Measurements from ENCODE around the gene RAB21.
A peak's percentile ranks its signal among the peaks of the same experiment; 100 is the strongest.

Gene RAB21

GRCh38 chr12:71754461-71755145 is at the start of gene RAB21:
Gene RAB21 (plus strand): TSS chr12:71754863. CDS start chr12:71755130, 267 bp downstream.
- DNase-seq (ENCODE audit: low spot score) = peak; percentile 99

- DNase-seq (ENCODE audit: low spot score) = no peak
These were observed 49.7 kb upstream of the RAB21 start for GRCh38 chr12:71704920-71705319.

GRCh38 chr12:71708658-71709057 is 46.0 kb upstream of the RAB21 start:
- DNase-seq (ENCODE audit: low spot score) = no peak

GRCh38 chr12:71710276-71711125 is 44.2 kb upstream of the RAB21 start:
- peak; percentile 34 for DNase-seq (ENCODE audit: low spot score)

- no peak for DNase-seq (ENCODE audit: low spot score)
These were observed 36.1 kb upstream of the RAB21 start for GRCh38 chr12:71718611-71719010.

- DNase-seq (ENCODE audit: low spot score) = no peak
These were observed 34.9 kb upstream of the RAB21 start for GRCh38 chr12:71719647-71720370.

GRCh38 chr12:71721783-71722505 is 32.7 kb upstream of the RAB21 start:
- no peak for DNase-seq (ENCODE audit: low spot score)

- no peak for DNase-seq (ENCODE audit: low spot score)
These were observed 29.7 kb upstream of the RAB21 start for GRCh38 chr12:71725011-71725410.

GRCh38 chr12:71726548-71726947 is 28.1 kb upstream of the RAB21 start:
- no peak for DNase-seq (ENCODE audit: low spot score)

GRCh38 chr12:71727958-71728357 is 26.7 kb upstream of the RAB21 start:
- DNase-seq (ENCODE audit: low spot score) = no peak

GRCh38 chr12:71730936-71731335 is 23.7 kb upstream of the RAB21 start:
- no peak for DNase-seq (ENCODE audit: low spot score)

- no peak for DNase-seq (ENCODE audit: low spot score)
These were observed 23.0 kb upstream of the RAB21 start for GRCh38 chr12:71731439-71732356.

GRCh38 chr12:71732357-71732712 is 22.3 kb upstream of the RAB21 start:
- no peak for DNase-seq (ENCODE audit: low spot score)

GRCh38 chr12:71737197-71737596 is 17.5 kb upstream of the RAB21 start:
- no peak for DNase-seq (ENCODE audit: low spot score)

GRCh38 chr12:71742998-71743397 is 11.7 kb upstream of the RAB21 start:
- no peak for DNase-seq (ENCODE audit: low spot score)

GRCh38 chr12:71744522-71745300 is 10.0 kb upstream of the RAB21 start:
- no peak for DNase-seq (ENCODE audit: low spot score)

- peak; percentile 49 for DNase-seq (ENCODE audit: low spot score)
These were observed 7.6 kb upstream of the RAB21 start for GRCh38 chr12:71746974-71747611.

GRCh38 chr12:71748081-71748850 is 6.4 kb upstream of the RAB21 start:
- no peak for DNase-seq (ENCODE audit: low spot score)

GRCh38 chr12:71749666-71750065 is 5.0 kb upstream of the RAB21 start:
- no peak for DNase-seq (ENCODE audit: low spot score)

All from iPS-NIHi11 (cell line).